Activated naive CD8-positive, alpha-beta T cell treated with anti-CD3 and anti-CD28 coated beads for 36 hours (primary cell): ENCODE measurements around the gene GMIP. TPM values are rescaled to one million over a fixed set of nuclear protein-coding genes. Genes with fewer than 3 reads are reported as not detected.

ENCODE experiments used
- DNase-seq: peaks from one replicate; pipeline ENCODE4 v3.0.0; 2021
- H3K27ac Mint-ChIP-seq: one replicate; pipeline ENCODE4 v1.8.0; 2022; ENCODE audit warnings: mild to moderate bottlenecking, moderate library complexity, mixed read lengths
- H3K27me3 Mint-ChIP-seq: one replicate; pipeline ENCODE4 v1.8.0; 2022; ENCODE audit warnings: mild to moderate bottlenecking, mixed read lengths
- H3K36me3 Mint-ChIP-seq: one replicate; pipeline ENCODE4 v1.8.0; 2021; ENCODE audit warnings: mild to moderate bottlenecking, mixed read lengths
- H3K4me1 Mint-ChIP-seq: one replicate; pipeline ENCODE4 v1.8.0; 2021; ENCODE audit warnings: mixed read lengths
- H3K4me3 Mint-ChIP-seq: one replicate; pipeline ENCODE4 v1.8.0; 2022; ENCODE audit warnings: mild to moderate bottlenecking, moderate library complexity, mixed read lengths
- H3K9me3 Mint-ChIP-seq: one replicate; pipeline ENCODE4 v1.8.0; 2022; ENCODE audit warnings: mixed read lengths
- total RNA-seq, 2 experiments: library from RNA; stranded (reverse); gene quantifications; one replicate each; pipeline ENCODE4 v1.2.3, GENCODE V29; 2021

GMIP gene
- total RNA-seq, 2 experiments from 2014 or later, result 53.3 to 54.7 TPM

GRCh38 chr19:19651076-19651475 lies 7.6 kb upstream of the GMIP start:
- Mint-ChIP-seq H3K36me3 (peaks cover 19% of the 10 kb centered on the region), H3K27me3 (no peaks in the 10 kb centered on the region), H3K4me1 (peaks cover 2% of the 10 kb centered on the region), H3K4me3 (no peak overlapping the region), H3K9me3 (no peaks in the 10 kb centered on the region), H3K27ac (no peak overlapping the region)
- no peak for DNase-seq

- Mint-ChIP-seq H3K27me3 (no peaks in the 10 kb centered on the region), H3K9me3 (no peaks in the 10 kb centered on the region), H3K4me3 (peak overlapping the region; percentile 1), H3K4me1 (peaks cover 2% of the 10 kb centered on the region), H3K36me3 (peaks cover 19% of the 10 kb centered on the region), H3K27ac (no peak overlapping the region)
- DNase-seq, result no peak
Observed at GRCh38 chr19:19650331-19650730, 6.9 kb upstream of the GMIP start.

GRCh38 chr19:19649580-19649995 lies 6.1 kb upstream of the GMIP start:
- Mint-ChIP-seq H3K4me1 (peaks cover 3% of the 10 kb centered on the region), H3K27ac (peak overlapping the region; percentile 47)

GRCh38 chr19:19649155-19649554 lies 5.7 kb upstream of the GMIP start:
- H3K4me1 Mint-ChIP-seq, result peaks cover 3% of the 10 kb centered on the region
- DNase-seq, result no peak
- H3K4me3 Mint-ChIP-seq, result no peak overlapping the region
- H3K9me3 Mint-ChIP-seq, result no peaks in the 10 kb centered on the region
- peak overlapping the region; percentile 47 for H3K27ac Mint-ChIP-seq
- H3K27me3 Mint-ChIP-seq, result no peaks in the 10 kb centered on the region
- H3K36me3 Mint-ChIP-seq, result peaks cover 16% of the 10 kb centered on the region

More at GRCh38 chr19:19649580-19649995, 6.1 kb upstream of the GMIP start:
- Mint-ChIP-seq H3K9me3 (no peaks in the 10 kb centered on the region), H3K27me3 (no peaks in the 10 kb centered on the region), H3K4me3 (no peak overlapping the region), H3K36me3 (peaks cover 16% of the 10 kb centered on the region)
- DNase-seq, result no peak

- no peak overlapping the region for H3K4me3 Mint-ChIP-seq
- H3K36me3 Mint-ChIP-seq, result peaks cover 15% of the 10 kb centered on the region
- no peak overlapping the region for H3K27ac Mint-ChIP-seq
- H3K27me3 Mint-ChIP-seq, result no peaks in the 10 kb centered on the region
- no peaks in the 10 kb centered on the region for H3K9me3 Mint-ChIP-seq
- DNase-seq, result no peak
- peaks cover 14% of the 10 kb centered on the region for H3K4me1 Mint-ChIP-seq
Observed at GRCh38 chr19:19647037-19647835, 3.8 kb upstream of the GMIP start.

- DNase-seq, result no peak
- Mint-ChIP-seq H3K4me1 (peaks cover 17% of the 10 kb centered on the region), H3K9me3 (no peaks in the 10 kb centered on the region), H3K36me3 (peaks cover 16% of the 10 kb centered on the region), H3K27ac (no peak overlapping the region), H3K4me3 (no peak overlapping the region), H3K27me3 (no peaks in the 10 kb centered on the region)
Observed at GRCh38 chr19:19645233-19645870, 1.9 kb upstream of the GMIP start.

GRCh38 chr19:19644054-19644388 lies 564 bp upstream of the GMIP start:
- Mint-ChIP-seq H3K4me1 (peaks cover 20% of the 10 kb centered on the region), H3K9me3 (no peaks in the 10 kb centered on the region), H3K27ac (peak overlapping the region; percentile 98), H3K27me3 (no peaks in the 10 kb centered on the region), H3K4me3 (peak overlapping the region; percentile 99), H3K36me3 (peaks cover 14% of the 10 kb centered on the region)
- DNase-seq, result no peak

- H3K36me3 Mint-ChIP-seq, result peaks cover 17% of the 10 kb centered on the region
- peak overlapping the region; percentile 98 for H3K27ac Mint-ChIP-seq
- H3K4me3 Mint-ChIP-seq, result peak overlapping the region; percentile 99
- peaks cover 20% of the 10 kb centered on the region for H3K4me1 Mint-ChIP-seq
- peak; percentile 60 for DNase-seq
- H3K9me3 Mint-ChIP-seq, result no peaks in the 10 kb centered on the region
- H3K27me3 Mint-ChIP-seq, result no peaks in the 10 kb centered on the region
Observed at GRCh38 chr19:19642506-19643157, 825 bp downstream of the GMIP start.

- no peak overlapping the region for H3K4me3 Mint-ChIP-seq
- peak; percentile 34 for DNase-seq
- H3K27ac Mint-ChIP-seq, result no peak overlapping the region
- H3K36me3 Mint-ChIP-seq, result peaks cover 40% of the 10 kb centered on the region
- H3K4me1 Mint-ChIP-seq, result peaks cover 20% of the 10 kb centered on the region
- H3K27me3 Mint-ChIP-seq, result no peaks in the 10 kb centered on the region
- H3K9me3 Mint-ChIP-seq, result no peaks in the 10 kb centered on the region
Observed at GRCh38 chr19:19637523-19638251, 5.8 kb downstream of the GMIP start.

DNA sequence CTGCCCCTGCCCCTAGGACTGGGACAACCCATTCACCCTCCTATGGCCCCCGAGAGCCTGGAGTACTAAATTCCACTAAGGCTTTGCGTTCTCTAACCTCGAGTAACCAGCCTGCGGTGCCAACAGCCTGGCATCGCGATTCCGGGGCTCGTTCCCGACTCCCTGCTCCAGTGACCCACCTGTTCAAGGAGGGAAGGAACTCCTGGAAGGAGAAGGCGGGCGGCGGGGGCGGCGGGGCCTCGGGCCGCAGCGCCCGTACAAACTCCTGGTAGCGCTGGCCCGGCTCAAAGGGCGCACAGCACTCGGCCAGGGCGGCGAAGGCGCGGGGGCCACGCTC lies 6.3 kb downstream of the GMIP start:
- Mint-ChIP-seq H3K36me3 (peaks cover 37% of the 10 kb centered on the region), H3K4me3 (no peak overlapping the region), H3K27ac (no peak overlapping the region), H3K9me3 (no peaks in the 10 kb centered on the region), H3K27me3 (no peaks in the 10 kb centered on the region), H3K4me1 (peaks cover 15% of the 10 kb centered on the region)
- DNase-seq, result no peak

- DNase-seq, result no peak
- H3K27ac Mint-ChIP-seq, result no peak overlapping the region
- no peaks in the 10 kb centered on the region for H3K27me3 Mint-ChIP-seq
- H3K36me3 Mint-ChIP-seq, result peaks cover 36% of the 10 kb centered on the region
- peaks cover 12% of the 10 kb centered on the region for H3K4me1 Mint-ChIP-seq
- no peaks in the 10 kb centered on the region for H3K9me3 Mint-ChIP-seq
- H3K4me3 Mint-ChIP-seq, result no peak overlapping the region
Observed at GRCh38 chr19:19636573-19637185, 6.8 kb downstream of the GMIP start.

GRCh38 chr19:19635313-19635702 lies 8.1 kb downstream of the GMIP start:
- Mint-ChIP-seq H3K4me3 (no peak overlapping the region), H3K36me3 (peaks cover 43% of the 10 kb centered on the region)

GRCh38 chr19:19634516-19635312 lies 8.7 kb downstream of the GMIP start:
- Mint-ChIP-seq H3K27me3 (no peaks in the 10 kb centered on the region), H3K4me1 (peaks cover 8% of the 10 kb centered on the region), H3K36me3 (peaks cover 44% of the 10 kb centered on the region), H3K9me3 (no peaks in the 10 kb centered on the region), H3K27ac (peak overlapping the region; percentile 47), H3K4me3 (no peak overlapping the region)
- DNase-seq, result no peak

More at GRCh38 chr19:19635313-19635702, 8.1 kb downstream of the GMIP start:
- Mint-ChIP-seq H3K4me1 (peaks cover 12% of the 10 kb centered on the region), H3K9me3 (no peaks in the 10 kb centered on the region), H3K27me3 (no peaks in the 10 kb centered on the region), H3K27ac (no peak overlapping the region)
- DNase-seq, result no peak
